ENCODE data around the gene COL8A2.

GRCh38 chr1:36155408-36156328 is 30.6 kb upstream of the COL8A2 start, which contains the start of gene MAP7D1:
- no peak for TF ChIP-seq CTCF (IDR thresholded peaks at IDR 0.05)
- TF ChIP-seq REST (IDR thresholded peaks at IDR 0.05; ENCODE audit: insufficient read depth in 1 of 2, low read depth in 2 of 2, low read length in 1 of 2), result no peak
- TF ChIP-seq POLR2AphosphoS5 (IDR thresholded peaks at IDR 0.05; ENCODE audit: low read depth, low read length), result peak; percentile 57

Data from Panc1 (cell line).